ENCODE results near the gene ATF5. TPM values are rescaled to one million over a fixed set of nuclear protein-coding genes. Genes with fewer than 3 reads are reported as not detected.
"Not testable (repeated sequence)": the region's sequence is repeated elsewhere in the genome, so short reads cannot be mapped to it uniquely, and the experiment has no call there.

ATF5 gene
- polyA plus RNA-seq, 6 donors from 2014 or later, result 0.49 to 0.99 (median 0.71) TPM; not detected in 1

DNA sequence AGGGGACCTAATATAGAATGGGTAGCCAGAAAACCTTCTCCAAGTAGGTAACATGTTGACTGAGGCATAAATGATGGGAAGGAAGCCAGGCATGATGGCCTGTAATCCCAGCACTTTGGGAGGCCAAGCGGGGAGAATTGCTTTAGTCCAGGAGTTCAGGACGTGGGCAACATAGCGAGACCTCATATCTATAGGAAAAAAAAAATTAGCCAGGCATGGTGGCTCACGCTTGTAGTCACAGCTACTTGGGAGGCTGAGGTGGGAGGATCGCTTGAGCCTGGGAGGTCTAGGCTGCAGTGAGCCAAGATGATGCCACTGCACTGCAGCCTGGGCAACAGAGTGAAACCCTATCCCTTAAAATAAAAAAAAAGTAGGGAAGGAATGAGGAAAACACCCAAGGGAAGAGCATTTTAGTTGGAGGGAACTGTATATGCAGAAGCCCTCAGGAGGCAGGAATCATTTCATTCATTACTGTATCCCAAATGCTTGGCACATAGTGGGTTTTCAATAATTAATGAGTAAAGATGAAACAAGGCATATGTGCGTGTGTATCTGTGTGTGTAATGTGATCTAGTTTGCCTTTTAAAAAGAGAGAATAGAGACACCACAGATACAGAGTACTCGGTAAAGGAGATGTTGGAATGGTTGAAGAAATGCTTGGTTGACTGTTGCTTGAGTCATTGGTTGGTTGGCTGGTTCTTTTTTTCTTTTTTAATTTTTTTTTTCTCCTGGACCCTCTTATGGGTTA lies 2.5 kb downstream of the ATF5 start:
- DNase-seq, result no peak
- H3K4me3 Mint-ChIP-seq, result peak overlapping the region in 4 of 8 donors; percentile 57 to 71 (median 66)
- H3K36me3 Mint-ChIP-seq, result no peaks in the 10 kb centered on the region
- H3K9me3 Mint-ChIP-seq, result peaks cover 0 to 5% (median 0%) of the 10 kb centered on the region in 7 donors
- no peaks in the 10 kb centered on the region for H3K27me3 Mint-ChIP-seq
- peaks cover 33 to 48% (median 38%) of the 10 kb centered on the region in 3 donors for H3K4me1 Mint-ChIP-seq
- no peak overlapping the region for H3K27ac Mint-ChIP-seq
- ATAC-seq (ENCODE audit: low read depth in 2 of 2), result no peak

DNA sequence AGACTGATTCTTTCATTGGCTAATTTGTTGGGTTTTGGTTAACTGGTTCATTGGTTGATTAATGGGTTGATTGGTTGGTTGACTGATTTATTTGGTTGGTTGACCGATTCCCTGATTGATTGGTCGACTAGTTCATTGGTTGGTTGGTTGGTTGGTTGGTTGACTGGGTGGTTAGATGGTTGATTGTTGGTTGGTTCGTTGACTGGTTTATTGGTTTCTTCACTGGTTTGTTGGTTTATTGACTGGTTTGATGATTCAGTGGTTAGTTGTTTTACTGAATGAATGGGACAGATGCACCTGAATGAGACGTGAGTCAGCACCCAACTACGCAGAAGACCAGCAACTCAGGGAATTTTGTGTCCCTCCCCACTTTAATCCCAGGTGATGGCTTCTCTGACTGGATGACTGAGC lies 3.0 kb downstream of the ATF5 start:
- ATAC-seq (ENCODE audit: low read depth in 2 of 2) (no peak), DNase-seq (no peak)
- Mint-ChIP-seq H3K27ac (peak overlapping the region in 1 of 6 donors; percentile 12), H3K36me3 (no peaks in the 10 kb centered on the region), H3K4me1 (peaks cover 33 to 43% (median 36%) of the 10 kb centered on the region in 3 donors), H3K27me3 (no peaks in the 10 kb centered on the region), H3K4me3 (no peak overlapping the region), H3K9me3 (peaks cover 0 to 5% (median 0%) of the 10 kb centered on the region in 7 donors)

DNA sequence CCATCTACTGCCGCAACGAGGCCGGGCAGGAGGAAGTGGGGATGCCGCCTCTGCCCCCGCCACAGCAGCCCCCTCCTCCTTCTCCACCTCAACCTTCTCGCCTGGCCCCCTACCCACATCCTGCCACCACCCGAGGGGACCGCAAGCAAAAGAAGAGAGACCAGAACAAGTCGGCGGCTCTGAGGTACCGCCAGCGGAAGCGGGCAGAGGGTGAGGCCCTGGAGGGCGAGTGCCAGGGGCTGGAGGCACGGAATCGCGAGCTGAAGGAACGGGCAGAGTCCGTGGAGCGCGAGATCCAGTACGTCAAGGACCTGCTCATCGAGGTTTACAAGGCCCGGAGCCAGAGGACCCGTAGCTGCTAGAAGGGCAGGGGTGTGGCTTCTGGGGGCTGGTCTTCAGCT lies 3.7 kb downstream of the ATF5 start:
- Mint-ChIP-seq H3K27me3 (no peaks in the 10 kb centered on the region), H3K9me3 (peaks cover 0 to 5% (median 0%) of the 10 kb centered on the region in 7 donors), H3K4me1 (peaks cover 27 to 39% (median 30%) of the 10 kb centered on the region in 3 donors), H3K36me3 (no peaks in the 10 kb centered on the region), H3K27ac (no peak overlapping the region), H3K4me3 (peak overlapping the region in 1 of 8 donors; percentile 40)
- DNase-seq (no peak), ATAC-seq (ENCODE audit: low read depth in 2 of 2) (no peak)

DNA sequence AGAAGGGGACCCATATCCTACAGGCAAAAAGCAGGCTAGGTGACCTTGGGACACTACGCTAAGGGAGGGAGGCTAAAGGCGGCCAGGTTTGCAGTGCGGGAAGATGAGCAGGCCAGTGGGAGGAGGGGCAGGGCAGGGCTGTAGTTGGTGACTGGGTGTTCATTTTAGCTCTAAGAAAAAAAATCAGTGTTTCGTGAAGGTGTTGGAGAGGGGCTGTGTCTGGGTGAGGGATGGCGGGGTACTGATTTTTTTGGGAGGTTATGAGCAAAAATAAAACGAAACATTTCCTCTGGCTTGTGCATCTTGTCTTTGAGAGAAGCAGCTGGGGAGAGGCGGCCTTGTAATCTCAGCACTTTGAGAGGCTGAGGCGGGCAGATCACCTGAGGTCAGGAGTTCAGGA lies 4.6 kb downstream of the ATF5 start:
- H3K36me3 Mint-ChIP-seq, result no peaks in the 10 kb centered on the region
- no peak overlapping the region for H3K4me3 Mint-ChIP-seq
- no peak for ATAC-seq (ENCODE audit: low read depth in 2 of 2)
- peak overlapping the region in 2 of 6 donors; percentile 20 to 84 for H3K27ac Mint-ChIP-seq
- H3K4me1 Mint-ChIP-seq, result peaks cover 18 to 32% (median 23%) of the 10 kb centered on the region in 3 donors
- peaks cover 0 to 5% (median 0%) of the 10 kb centered on the region in 7 donors for H3K9me3 Mint-ChIP-seq
- DNase-seq, result no peak
- H3K27me3 Mint-ChIP-seq, result no peaks in the 10 kb centered on the region

DNA sequence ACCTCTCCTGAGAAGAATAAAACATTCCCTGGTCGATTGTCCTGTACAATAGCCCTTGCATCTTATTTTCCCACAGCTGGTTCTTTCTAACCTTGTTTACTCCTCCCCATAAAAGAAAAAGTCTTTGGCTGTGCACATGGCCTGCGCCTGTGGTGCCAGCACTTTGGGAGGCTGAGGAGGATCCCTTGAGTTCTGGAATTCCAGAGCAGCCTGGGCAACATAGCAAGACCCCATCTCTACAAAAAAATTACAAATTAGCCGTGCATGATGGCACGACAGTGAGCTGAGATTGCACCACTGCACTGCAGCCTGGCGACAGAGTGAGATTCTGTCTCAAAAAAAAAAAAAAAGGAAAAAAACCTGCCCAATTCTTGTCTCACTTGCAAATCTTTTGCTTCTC lies 7.5 kb downstream of the ATF5 start:
- DNase-seq, result no peak
- Mint-ChIP-seq H3K27ac (peak overlapping the region in 2 of 6 donors; percentile 53 to 66), H3K36me3 (no peaks in the 10 kb centered on the region), H3K9me3 (no peaks in the 10 kb centered on the region), H3K4me3 (no peak overlapping the region), H3K4me1 (peaks cover 0 to 18% (median 5%) of the 10 kb centered on the region in 3 donors), H3K27me3 (peaks cover 6 to 19% (median 10%) of the 10 kb centered on the region in 3 donors)
- no peak for ATAC-seq (ENCODE audit: low read depth in 2 of 2)

DNA sequence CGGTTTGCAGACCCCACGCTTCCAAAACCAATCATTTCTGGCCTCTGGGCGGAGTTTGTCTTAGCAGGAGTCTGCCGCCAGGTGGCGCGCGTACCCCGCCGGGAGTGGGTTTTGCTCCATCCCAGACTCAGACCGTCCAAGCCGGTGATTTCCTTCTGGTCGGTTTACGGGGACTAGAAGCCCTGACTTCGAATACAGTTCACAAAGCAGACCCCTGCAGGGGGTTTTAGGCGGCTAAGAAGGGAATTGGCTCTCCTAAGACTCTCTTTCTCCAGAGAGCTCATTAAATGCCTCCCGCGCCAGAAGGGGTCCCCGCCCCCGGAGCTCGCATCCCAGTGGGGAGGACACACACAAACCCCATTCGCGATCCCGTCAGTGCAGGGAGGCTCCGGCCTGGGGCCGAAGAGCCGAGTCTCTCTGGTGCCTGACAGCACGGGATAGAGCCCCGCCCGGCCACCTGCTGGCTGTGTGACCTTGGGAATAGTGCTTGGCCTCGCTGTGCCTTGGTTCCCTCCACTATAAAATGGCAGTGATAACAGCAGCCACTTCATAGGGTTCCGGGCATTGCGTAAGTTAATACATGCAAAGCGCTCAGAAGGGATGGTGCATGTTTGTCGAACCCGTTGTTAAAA lies 8.9 kb downstream of the ATF5 start:
- Mint-ChIP-seq H3K36me3 (no peaks in the 10 kb centered on the region), H3K4me1 (peaks cover 0 to 18% (median 5%) of the 10 kb centered on the region in 3 donors), H3K4me3 (peak overlapping the region in 2 of 8 donors; percentile 41 to 52), H3K27ac (peak overlapping the region in 1 of 6 donors; percentile 62), H3K9me3 (no peaks in the 10 kb centered on the region), H3K27me3 (peaks cover 6 to 23% (median 10%) of the 10 kb centered on the region in 3 donors)
- ATAC-seq (ENCODE audit: low read depth in 2 of 2) (peak; percentile 77 to 90), DNase-seq (peak; percentile 74)

DNA sequence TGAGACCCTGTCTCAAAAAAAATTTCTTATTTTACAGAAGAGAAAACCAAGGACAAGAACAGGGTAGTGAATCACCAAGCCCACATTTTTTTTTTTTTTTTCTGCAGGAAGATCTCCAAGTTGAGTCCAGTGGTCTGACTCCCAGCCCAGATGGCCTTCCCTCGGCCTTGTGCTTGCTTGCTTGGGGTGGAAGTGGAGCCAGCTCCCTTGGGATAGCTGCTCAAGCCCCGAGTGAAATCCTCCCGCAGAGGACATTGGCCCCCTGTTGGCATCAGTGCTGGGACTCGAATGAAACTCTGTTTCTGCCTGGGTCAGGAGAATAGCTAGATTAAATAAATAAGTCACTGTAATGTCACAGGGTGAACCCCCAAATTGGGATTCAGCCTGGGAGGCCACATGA lies 9.7 kb downstream of the ATF5 start:
- Mint-ChIP-seq H3K27me3 (peaks cover 9 to 30% (median 14%) of the 10 kb centered on the region in 3 donors), H3K4me1 (peaks cover 0 to 11% (median 0%) of the 10 kb centered on the region in 3 donors), H3K9me3 (no peaks in the 10 kb centered on the region), H3K36me3 (no peaks in the 10 kb centered on the region), H3K27ac (no peak overlapping the region), H3K4me3 (no peak overlapping the region)
- ATAC-seq (ENCODE audit: low read depth in 2 of 2), result no peak
- no peak for DNase-seq

DNA sequence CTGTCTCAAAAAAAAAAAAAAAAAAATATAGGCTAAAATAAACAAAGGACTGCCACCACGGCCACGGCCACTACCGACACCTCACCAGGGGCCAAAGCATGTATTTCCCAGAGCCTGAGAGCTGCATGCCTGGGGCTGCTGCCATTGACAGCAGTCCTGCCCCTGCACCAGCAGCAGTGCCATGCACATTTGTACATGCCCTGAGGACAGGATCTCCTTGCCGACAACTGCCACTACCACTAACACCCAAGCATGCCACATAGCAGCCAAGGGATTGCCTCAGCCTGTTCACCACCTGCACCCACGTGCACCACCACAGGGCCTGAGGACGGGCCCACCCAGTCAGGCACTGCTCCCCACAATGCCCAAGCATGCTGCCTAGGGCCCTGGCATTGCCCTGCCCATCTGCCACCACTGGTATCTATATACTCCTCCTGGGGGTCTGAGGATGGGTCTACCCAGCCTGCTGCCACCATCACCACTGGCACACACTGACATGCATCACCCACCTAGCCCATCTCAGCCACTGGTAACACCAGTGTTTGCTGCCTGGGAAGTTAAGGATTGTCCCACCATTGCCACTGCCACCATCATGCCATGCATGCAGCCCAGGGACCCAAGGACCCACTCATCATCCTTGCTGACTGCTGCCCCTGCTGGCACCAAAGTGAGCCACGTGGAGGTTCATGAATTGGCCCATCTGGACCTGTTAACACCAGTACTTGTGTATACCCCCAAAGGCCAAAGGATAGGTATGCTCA lies 10.9 kb downstream of the ATF5 start:
- Mint-ChIP-seq H3K27me3 (peaks cover 11 to 31% (median 17%) of the 10 kb centered on the region in 3 donors), H3K9me3 (no peaks in the 10 kb centered on the region), H3K27ac (peak overlapping the region in 1 of 6 donors; percentile 38), H3K36me3 (no peaks in the 10 kb centered on the region), H3K4me1 (peaks cover 3 to 7% (median 5%) of the 10 kb centered on the region in 3 donors), H3K4me3 (no peak overlapping the region)
- no peak for ATAC-seq (ENCODE audit: low read depth in 2 of 2)
- no peak for DNase-seq

DNA sequence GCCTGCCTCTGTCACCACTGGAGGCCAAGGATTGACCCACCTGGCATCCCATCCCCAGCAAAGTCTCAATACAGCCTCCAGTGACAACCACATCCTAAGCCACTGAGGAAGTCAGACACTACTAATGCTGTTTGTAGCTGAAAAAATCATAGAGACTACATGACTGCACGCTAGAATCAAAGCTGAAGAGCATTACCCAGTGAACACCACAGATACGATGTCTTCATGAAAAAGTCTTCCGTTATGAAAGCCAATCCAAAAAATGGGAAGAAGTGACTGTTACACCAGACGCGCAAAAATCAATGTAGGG lies 11.4 kb downstream of the ATF5 start:
- Mint-ChIP-seq H3K27me3 (peaks cover 14 to 31% (median 17%) of the 10 kb centered on the region in 3 donors), H3K4me3 (no peak overlapping the region), H3K27ac (no peak overlapping the region), H3K4me1 (peaks cover 3 to 7% (median 6%) of the 10 kb centered on the region in 3 donors), H3K9me3 (peaks cover 0 to 2% (median 0%) of the 10 kb centered on the region in 7 donors), H3K36me3 (no peaks in the 10 kb centered on the region)
- ATAC-seq (ENCODE audit: low read depth in 2 of 2), result no peak
- no peak for DNase-seq

DNA sequence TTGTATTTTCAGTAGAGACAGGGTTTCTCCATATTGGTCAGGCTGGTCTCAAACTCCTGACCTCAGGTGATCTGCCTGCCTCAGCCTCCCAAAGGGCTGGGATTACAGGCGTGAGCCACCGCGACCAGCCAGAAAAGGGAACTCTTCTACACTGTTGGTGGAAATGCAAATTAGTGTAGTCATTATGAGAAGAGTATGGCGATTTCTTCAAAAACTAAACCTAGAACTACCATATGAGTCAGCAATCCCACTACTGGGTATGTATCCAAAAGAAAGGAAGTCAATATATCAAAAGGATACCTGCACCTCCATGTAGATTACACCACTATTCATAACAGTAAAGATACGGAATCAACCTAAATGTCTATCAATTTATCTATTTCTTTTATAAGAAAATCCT lies 15.6 kb downstream of the ATF5 start:
- H3K36me3 Mint-ChIP-seq; DNase-seq; H3K27ac Mint-ChIP-seq; ATAC-seq (ENCODE audit: low read depth in 2 of 2); H3K9me3 Mint-ChIP-seq; H3K4me1 Mint-ChIP-seq; H3K4me3 Mint-ChIP-seq: not testable (repeated sequence)
- peaks cover 19 to 43% (median 24%) of the 10 kb centered on the region in 3 donors for H3K27me3 Mint-ChIP-seq

DNA sequence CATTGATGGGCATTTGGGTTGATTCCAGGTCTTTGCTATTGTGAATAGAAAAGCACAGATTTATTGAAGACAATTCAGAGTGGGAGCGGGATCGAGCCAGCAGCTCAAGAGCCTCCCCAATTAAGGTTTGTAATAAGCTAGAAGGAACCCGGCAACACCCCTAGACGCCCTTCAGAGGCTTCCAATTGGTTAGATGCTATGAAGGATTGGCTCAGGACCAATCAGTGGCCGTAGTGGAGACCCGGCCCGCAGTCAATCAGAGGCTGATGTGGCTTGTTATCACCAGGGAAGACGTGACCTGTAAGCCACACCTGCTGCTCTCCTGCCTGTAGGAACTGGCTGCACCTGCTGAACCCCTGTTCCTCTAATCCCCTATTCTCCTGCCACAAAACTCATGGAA lies 17.4 kb downstream of the ATF5 start:
- peaks cover 24 to 41% (median 32%) of the 10 kb centered on the region in 3 donors for H3K27me3 Mint-ChIP-seq

DNA sequence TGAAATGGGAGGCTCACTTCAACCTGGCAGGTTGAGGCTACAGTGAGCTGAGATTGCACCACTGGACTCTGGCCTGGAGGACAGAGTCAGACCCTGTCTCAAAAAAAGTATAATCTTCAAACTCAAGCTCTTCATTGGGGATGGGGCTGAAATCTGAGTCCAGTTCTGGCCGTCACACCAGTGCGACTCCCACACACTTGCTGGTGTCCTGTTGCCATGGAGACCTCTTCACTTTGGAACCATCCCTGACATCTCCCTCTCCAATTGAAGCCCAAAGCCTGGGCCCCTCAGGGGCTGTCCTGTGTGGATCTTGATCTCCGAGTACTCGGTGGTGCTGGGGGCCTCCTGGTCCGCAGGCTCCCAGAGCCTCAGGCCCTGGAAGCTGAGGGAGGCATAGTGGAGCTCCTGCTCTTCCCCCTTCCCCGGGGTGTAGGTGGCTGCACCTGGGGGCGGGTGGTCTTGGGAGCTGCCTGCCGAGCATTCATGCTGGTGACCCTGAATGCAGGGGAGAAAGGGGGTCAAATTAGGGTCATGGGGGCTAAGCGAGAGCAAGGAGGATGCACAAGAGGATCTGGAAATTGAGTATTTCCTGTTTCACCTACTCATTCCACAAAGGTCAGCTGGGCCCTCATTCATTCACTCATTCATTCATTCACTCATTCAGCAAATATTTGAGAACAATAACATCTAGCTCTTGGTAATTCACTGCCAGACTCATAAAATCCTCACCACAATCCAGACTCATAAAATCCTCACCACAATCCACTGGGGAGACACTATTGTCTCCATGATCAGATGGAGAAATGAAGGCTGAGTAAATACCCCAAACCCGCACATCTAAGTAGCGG lies 21.0 kb downstream of the ATF5 start:
- no peak for ATAC-seq (ENCODE audit: low read depth in 2 of 2)
- Mint-ChIP-seq H3K27ac (peak overlapping the region in 1 of 6 donors; percentile 67), H3K9me3 (peaks cover 0 to 3% (median 0%) of the 10 kb centered on the region in 7 donors), H3K4me1 (peaks cover 9 to 17% (median 11%) of the 10 kb centered on the region in 3 donors), H3K27me3 (peaks cover 33 to 60% (median 39%) of the 10 kb centered on the region in 3 donors), H3K4me3 (no peak overlapping the region), H3K36me3 (no peaks in the 10 kb centered on the region)
- DNase-seq, result no peak

More for the DNA sequence above, 17.4 kb downstream of the ATF5 start:
- Mint-ChIP-seq H3K27ac (no peak overlapping the region), H3K4me3 (no peak overlapping the region), H3K36me3 (no peaks in the 10 kb centered on the region), H3K4me1 (peaks cover 0 to 7% (median 6%) of the 10 kb centered on the region in 3 donors), H3K9me3 (peaks cover 0 to 3% (median 0%) of the 10 kb centered on the region in 7 donors)
- no peak for DNase-seq
- ATAC-seq (ENCODE audit: low read depth in 2 of 2), result no peak

DNA sequence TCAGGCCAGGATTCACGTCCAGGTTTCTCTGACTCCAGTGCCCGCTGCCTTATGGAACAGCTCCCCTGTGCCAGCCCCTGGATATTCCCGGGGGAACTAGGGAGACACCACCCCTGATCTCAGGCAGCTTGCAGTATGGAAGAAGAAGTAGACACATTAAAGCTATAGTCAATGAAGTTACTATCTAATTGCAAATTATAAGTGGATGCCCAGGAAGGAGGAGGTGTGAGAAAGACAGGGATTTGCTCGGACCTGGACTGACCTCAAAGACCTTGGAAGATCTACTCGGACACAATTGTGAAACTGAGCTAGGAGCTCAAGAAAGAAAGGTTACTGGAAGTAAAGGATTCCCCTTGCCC lies 21.6 kb downstream of the ATF5 start:
- Mint-ChIP-seq H3K27ac (no peak overlapping the region), H3K4me3 (no peak overlapping the region), H3K27me3 (peaks cover 30 to 66% (median 39%) of the 10 kb centered on the region in 3 donors)

More for the DNA sequence above, 21.6 kb downstream of the ATF5 start:
- DNase-seq, result no peak
- Mint-ChIP-seq H3K4me1 (peaks cover 9 to 17% (median 11%) of the 10 kb centered on the region in 3 donors), H3K36me3 (no peaks in the 10 kb centered on the region), H3K9me3 (peaks cover 0 to 2% (median 0%) of the 10 kb centered on the region in 7 donors)
- no peak for ATAC-seq (ENCODE audit: low read depth in 2 of 2)
